ENCODE results near the gene DLEC1.

The DLEC1 gene

GRCh38 chr3:38137615-38138348 lies 98.8 kb downstream of the DLEC1 start:
- peak; percentile 74 for DNase-seq (ENCODE audit: low spot score)

- peak; percentile 64 for DNase-seq (ENCODE audit: low spot score)
Measured at GRCh38 chr3:38138349-38139190, 99.6 kb downstream of the DLEC1 start, which contains the start of gene MYD88. MYD88 (plus strand) TSS chr3:38138661; CDS start chr3:38138701, 40 bp downstream.

DNA sequence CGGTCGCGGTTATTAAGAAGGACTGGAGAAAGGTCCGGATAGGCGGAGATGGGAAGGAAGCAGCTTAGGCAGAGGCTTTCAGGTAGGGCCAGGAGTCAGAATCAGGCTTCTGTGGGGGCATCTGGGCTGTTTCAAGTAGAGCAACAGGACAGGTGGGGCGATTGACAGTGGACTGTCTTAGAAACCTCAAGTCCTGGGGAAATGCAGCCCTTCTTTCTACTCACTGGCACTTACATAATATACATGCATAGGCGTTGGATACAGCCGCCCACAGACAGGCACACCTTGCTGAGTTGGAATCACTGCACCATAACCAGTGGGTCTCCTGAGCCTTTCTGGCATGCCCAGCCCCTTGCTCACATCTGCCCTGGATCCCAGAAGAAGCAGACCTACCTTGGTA lies 100.2 kb downstream of the DLEC1 start:
- DNase-seq (ENCODE audit: low spot score): no peak

GRCh38 chr3:38139652-38140051 lies 100.6 kb downstream of the DLEC1 start:
- no peak for DNase-seq (ENCODE audit: low spot score)

- no peak for DNase-seq (ENCODE audit: low spot score)
Measured at GRCh38 chr3:38140326-38141172, 101.5 kb downstream of the DLEC1 start.

DNA sequence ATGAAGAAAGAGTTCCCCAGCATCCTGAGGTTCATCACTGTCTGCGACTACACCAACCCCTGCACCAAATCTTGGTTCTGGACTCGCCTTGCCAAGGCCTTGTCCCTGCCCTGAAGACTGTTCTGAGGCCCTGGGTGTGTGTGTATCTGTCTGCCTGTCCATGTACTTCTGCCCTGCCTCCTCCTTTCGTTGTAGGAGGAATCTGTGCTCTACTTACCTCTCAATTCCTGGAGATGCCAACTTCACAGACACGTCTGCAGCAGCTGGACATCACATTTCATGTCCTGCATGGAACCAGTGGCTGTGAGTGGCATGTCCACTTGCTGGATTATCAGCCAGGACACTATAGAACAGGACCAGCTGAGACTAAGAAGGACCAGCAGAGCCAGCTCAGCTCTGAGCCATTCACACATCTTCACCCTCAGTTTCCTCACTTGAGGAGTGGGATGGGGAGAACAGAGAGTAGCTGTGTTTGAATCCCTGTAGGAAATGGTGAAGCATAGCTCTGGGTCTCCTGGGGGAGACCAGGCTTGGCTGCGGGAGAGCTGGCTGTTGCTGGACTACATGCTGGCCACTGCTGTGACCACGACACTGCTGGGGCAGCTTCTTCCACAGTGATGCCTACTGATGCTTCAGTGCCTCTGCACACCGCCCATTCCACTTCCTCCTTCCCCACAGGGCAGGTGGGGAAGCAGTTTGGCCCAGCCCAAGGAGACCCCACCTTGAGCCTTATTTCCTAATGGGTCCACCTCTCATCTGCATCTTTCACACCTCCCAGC lies 102.4 kb downstream of the DLEC1 start:
- no peak for DNase-seq (ENCODE audit: low spot score)

DNA sequence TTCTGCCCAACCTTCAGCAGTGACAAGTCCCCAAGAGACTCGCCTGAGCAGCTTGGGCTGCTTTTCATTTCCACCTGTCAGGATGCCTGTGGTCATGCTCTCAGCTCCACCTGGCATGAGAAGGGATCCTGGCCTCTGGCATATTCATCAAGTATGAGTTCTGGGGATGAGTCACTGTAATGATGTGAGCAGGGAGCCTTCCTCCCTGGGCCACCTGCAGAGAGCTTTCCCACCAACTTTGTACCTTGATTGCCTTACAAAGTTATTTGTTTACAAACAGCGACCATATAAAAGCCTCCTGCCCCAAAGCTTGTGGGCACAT lies 102.9 kb downstream of the DLEC1 start:
- no peak for DNase-seq (ENCODE audit: low spot score)

- DNase-seq (ENCODE audit: low spot score): no peak
Measured at GRCh38 chr3:38142959-38143358, 104.0 kb downstream of the DLEC1 start.

- no peak for DNase-seq (ENCODE audit: low spot score)
Measured at GRCh38 chr3:38143511-38143910, 104.5 kb downstream of the DLEC1 start.

DNA sequence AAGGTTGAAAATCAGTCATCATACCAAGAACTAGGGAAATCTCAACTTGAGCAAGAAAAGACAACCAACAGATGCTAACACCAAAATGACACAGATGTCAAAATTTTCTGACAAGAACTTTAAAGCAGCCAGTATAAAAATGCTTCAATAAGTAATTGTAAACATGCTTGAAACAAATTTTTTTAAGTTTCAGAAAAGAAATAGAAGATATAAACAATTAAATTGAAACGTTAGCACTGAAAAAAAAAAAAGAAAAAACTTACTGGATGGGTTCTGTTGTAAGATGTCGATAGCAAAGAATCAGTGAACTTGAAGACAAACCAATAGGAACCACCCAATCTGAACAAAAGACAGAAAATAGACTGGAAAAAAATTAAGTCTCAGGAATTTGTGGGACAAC lies 107.5 kb downstream of the DLEC1 start:
- no peak for DNase-seq (ENCODE audit: low spot score)

GRCh38 chr3:38147421-38147820 lies 108.4 kb downstream of the DLEC1 start:
- DNase-seq (ENCODE audit: low spot score): no peak

GRCh38 chr3:38148311-38148882 lies 109.4 kb downstream of the DLEC1 start:
- no peak for DNase-seq (ENCODE audit: low spot score)

GRCh38 chr3:38149708-38150107 lies 110.7 kb downstream of the DLEC1 start:
- DNase-seq (ENCODE audit: low spot score): no peak

- no peak for DNase-seq (ENCODE audit: low spot score)
Measured at GRCh38 chr3:38150780-38151528, 111.9 kb downstream of the DLEC1 start.

- no peak for DNase-seq (ENCODE audit: low spot score)
Measured at GRCh38 chr3:38151667-38152265, 112.8 kb downstream of the DLEC1 start.

- DNase-seq (ENCODE audit: low spot score): no peak
Measured at GRCh38 chr3:38152609-38153008, 113.6 kb downstream of the DLEC1 start.

GRCh38 chr3:38153221-38153620 lies 114.2 kb downstream of the DLEC1 start:
- DNase-seq (ENCODE audit: low spot score): no peak

- no peak for DNase-seq (ENCODE audit: low spot score)
Measured at GRCh38 chr3:38154033-38154494, 115.1 kb downstream of the DLEC1 start.

GRCh38 chr3:38154625-38155255 lies 115.7 kb downstream of the DLEC1 start:
- DNase-seq (ENCODE audit: low spot score): no peak

- no peak for DNase-seq (ENCODE audit: low spot score)
Measured at GRCh38 chr3:38155825-38156224, 116.8 kb downstream of the DLEC1 start.

Measured in hepatic stellate cell (primary cell).